Parathyroid adenoma (tissue), 2 donors: ENCODE measurements around the gene APCS.

Source experiments
- H2AFZ ChIP-seq: fragments of 300-600 bp; sonication (generic); one replicate; pipeline ENCODE4 v1.7.0; 2017; ENCODE audit warnings: antibody characterized with exemption, mild to moderate bottlenecking
- H3K27ac ChIP-seq: fragments of 300-600 bp; sonication (generic); one replicate; pipeline ENCODE4 v1.7.0; 2017
- H3K27me3 ChIP-seq: fragments of 300-600 bp; sonication (generic); one replicate; pipeline ENCODE4 v1.7.0; 2017; ENCODE audit warnings: low read length; ENCODE audit not compliant: control insufficient read depth, insufficient read depth
- H3K36me3 ChIP-seq: fragments of 300-600 bp; sonication (generic); one replicate; pipeline ENCODE4 v1.7.0; 2017; ENCODE audit warnings: low read length; ENCODE audit not compliant: control insufficient read depth, insufficient read depth
- H3K4me1 ChIP-seq: fragments of 300-600 bp; sonication (generic); one replicate; pipeline ENCODE4 v1.7.0; 2017; ENCODE audit warnings: control low read depth
- H3K4me2 ChIP-seq: fragments of 300-600 bp; sonication (generic); one replicate; pipeline ENCODE4 v1.7.0; 2017; ENCODE audit warnings: low read length
- H3K4me3 ChIP-seq: fragments of 300-600 bp; sonication (generic); one replicate; pipeline ENCODE4 v1.7.0; 2017; ENCODE audit warnings: low read depth, low read length
- H3K79me2 ChIP-seq: fragments of 300-600 bp; sonication (generic); one replicate; pipeline ENCODE4 v1.7.0; 2017; ENCODE audit warnings: control low read depth
- H3K9ac ChIP-seq: fragments of 300-600 bp; sonication (generic); one replicate; pipeline ENCODE4 v1.7.0; 2017; ENCODE audit warnings: mild to moderate bottlenecking
- H3K9me3 ChIP-seq: fragments of 300-600 bp; sonication (generic); one replicate; pipeline ENCODE4 v1.7.0; 2017; ENCODE audit warnings: low read length; ENCODE audit not compliant: control insufficient read depth
- TF ChIP-seq, protein P1 (sequence below): fragments of 300-600 bp; sonication (generic); IDR thresholded peaks from one replicate; pipeline ENCODE4 v1.7.0; 2017; ENCODE audit warnings: antibody characterized with exemption, mild to moderate bottlenecking
- donor health status: primary hyperparathyroidism.

APCS gene

DNA sequence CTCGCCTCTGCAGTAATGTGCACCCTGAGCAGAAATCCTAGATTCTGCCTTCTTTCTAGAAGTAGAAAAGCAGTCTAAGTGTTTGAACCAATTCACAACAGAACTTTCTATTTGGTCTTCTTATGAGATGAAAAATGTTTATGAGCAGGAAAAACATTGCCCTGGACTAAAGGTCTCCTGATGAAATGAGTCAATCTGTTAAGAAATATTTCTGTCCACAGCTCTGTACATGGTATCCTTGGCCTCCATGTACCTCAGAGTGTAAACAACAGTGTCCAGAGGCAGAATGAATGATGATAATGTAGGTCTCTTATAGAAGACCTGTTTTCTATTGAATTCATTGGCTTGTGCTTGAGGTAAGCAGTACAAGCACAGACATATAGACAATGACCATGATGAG is 6.2 kb upstream of the APCS start:
- H3K4me2 ChIP-seq: no peak overlapping the region
- no peaks in the 10 kb centered on the region for H3K4me1 ChIP-seq
- no peaks in the 10 kb centered on the region for H3K36me3 ChIP-seq
- H3K9ac ChIP-seq: no peak overlapping the region
- H3K27me3 ChIP-seq: no peaks in the 10 kb centered on the region
- TF ChIP-seq, protein P1, sequence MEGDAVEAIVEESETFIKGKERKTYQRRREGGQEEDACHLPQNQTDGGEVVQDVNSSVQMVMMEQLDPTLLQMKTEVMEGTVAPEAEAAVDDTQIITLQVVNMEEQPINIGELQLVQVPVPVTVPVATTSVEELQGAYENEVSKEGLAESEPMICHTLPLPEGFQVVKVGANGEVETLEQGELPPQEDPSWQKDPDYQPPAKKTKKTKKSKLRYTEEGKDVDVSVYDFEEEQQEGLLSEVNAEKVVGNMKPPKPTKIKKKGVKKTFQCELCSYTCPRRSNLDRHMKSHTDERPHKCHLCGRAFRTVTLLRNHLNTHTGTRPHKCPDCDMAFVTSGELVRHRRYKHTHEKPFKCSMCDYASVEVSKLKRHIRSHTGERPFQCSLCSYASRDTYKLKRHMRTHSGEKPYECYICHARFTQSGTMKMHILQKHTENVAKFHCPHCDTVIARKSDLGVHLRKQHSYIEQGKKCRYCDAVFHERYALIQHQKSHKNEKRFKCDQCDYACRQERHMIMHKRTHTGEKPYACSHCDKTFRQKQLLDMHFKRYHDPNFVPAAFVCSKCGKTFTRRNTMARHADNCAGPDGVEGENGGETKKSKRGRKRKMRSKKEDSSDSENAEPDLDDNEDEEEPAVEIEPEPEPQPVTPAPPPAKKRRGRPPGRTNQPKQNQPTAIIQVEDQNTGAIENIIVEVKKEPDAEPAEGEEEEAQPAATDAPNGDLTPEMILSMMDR: no peak
- H3K27ac ChIP-seq: no peak overlapping the region
- no peak overlapping the region for H3K4me3 ChIP-seq
- no peaks in the 10 kb centered on the region for H3K79me2 ChIP-seq
- H3K9me3 ChIP-seq: no peaks in the 10 kb centered on the region
- no peak overlapping the region for H2AFZ ChIP-seq

GRCh38 chr1:159584536-159584935 is 3.1 kb upstream of the APCS start:
- no peak overlapping the region for H3K4me2 ChIP-seq
- TF ChIP-seq, protein P1: no peak
- H2AFZ ChIP-seq: no peak overlapping the region
- H3K4me3 ChIP-seq: no peak overlapping the region
- H3K4me1 ChIP-seq: no peaks in the 10 kb centered on the region
- H3K27me3 ChIP-seq: no peaks in the 10 kb centered on the region
- H3K27ac ChIP-seq: no peak overlapping the region
- no peak overlapping the region for H3K9ac ChIP-seq
- no peaks in the 10 kb centered on the region for H3K36me3 ChIP-seq
- no peaks in the 10 kb centered on the region for H3K79me2 ChIP-seq
- H3K9me3 ChIP-seq: no peaks in the 10 kb centered on the region

- Histone ChIP-seq H3K9ac (no peak overlapping the region), H3K4me2 (no peak overlapping the region), H3K27ac (no peak overlapping the region), H3K9me3 (no peaks in the 10 kb centered on the region), H3K79me2 (no peaks in the 10 kb centered on the region), H3K4me3 (no peak overlapping the region), H3K27me3 (no peaks in the 10 kb centered on the region), H2AFZ (no peak overlapping the region), H3K4me1 (no peaks in the 10 kb centered on the region), H3K36me3 (no peaks in the 10 kb centered on the region)
- TF ChIP-seq, protein P1: no peak
Observed at GRCh38 chr1:159591981-159592380, 4.4 kb downstream of the APCS start.

DNA sequence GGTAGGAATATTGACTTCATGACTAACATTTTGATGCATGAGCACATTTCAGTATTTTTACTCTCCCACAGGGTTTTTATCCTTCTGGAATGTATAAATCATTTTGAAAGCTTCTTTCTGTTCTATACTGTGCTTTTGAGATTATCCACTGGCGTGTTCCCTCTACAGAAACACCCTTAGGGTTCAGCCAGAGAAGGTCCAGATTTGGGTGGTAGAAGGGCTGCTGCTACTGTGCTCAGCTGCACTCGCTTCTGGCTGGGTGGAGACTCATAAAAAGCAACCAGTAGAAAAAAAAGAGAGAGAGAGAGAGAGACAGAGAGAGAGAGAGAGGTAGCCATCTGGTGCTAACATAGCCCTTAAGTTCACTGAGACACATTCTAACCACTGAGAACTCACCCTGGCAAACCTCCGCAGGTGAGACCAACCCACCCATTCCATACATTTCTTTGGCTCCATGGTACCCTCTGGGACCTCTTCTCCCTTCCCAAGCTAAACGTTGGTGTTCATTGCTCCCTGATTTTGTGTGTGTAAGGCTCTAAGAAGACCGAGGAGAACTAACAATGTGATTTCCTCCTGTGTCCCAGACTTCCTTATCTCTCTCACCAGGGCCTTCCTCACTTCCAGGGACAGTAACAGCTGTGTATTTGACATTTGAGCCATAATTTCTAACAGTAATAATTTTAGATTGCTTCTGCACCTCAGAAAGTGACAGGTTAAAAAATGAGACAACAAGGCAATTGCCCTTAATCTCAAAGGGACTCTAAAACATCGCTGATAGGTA is 7.2 kb downstream of the APCS start:
- Histone ChIP-seq H3K4me3 (no peak overlapping the region), H3K79me2 (no peaks in the 10 kb centered on the region), H3K9ac (no peak overlapping the region), H3K27me3 (no peaks in the 10 kb centered on the region), H3K4me2 (no peak overlapping the region), H3K9me3 (no peaks in the 10 kb centered on the region), H2AFZ (no peak overlapping the region), H3K36me3 (no peaks in the 10 kb centered on the region), H3K27ac (no peak overlapping the region), H3K4me1 (no peaks in the 10 kb centered on the region)
- TF ChIP-seq, protein P1: no peak

DNA sequence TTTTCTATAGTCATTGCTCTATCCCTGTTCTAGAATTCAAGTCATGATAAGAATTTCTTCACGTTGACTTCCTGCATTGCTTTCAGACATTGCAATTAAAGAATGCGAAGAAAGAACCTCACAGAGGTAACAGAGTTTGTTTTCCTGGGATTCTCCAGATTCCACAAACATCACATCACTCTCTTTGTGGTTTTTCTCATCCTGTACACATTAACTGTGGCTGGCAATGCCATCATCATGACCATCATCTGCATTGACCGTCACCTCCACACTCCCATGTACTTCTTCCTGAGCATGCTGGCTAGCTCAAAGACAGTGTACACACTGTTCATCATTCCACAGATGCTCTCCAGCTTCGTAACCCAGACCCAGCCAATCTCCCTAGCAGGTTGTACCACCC is 10.6 kb downstream of the APCS start:
- H3K4me3 ChIP-seq: no peak overlapping the region
- H3K79me2 ChIP-seq: no peaks in the 10 kb centered on the region
- no peak overlapping the region for H3K27ac ChIP-seq
- H3K9me3 ChIP-seq: no peaks in the 10 kb centered on the region
- no peak overlapping the region for H2AFZ ChIP-seq
- no peaks in the 10 kb centered on the region for H3K4me1 ChIP-seq
- H3K27me3 ChIP-seq: no peaks in the 10 kb centered on the region
- TF ChIP-seq, protein P1: no peak
- no peaks in the 10 kb centered on the region for H3K36me3 ChIP-seq
- no peak overlapping the region for H3K9ac ChIP-seq
- H3K4me2 ChIP-seq: no peak overlapping the region
